K562 (cell line): ENCODE results near the gene SDHAF3.

Experiments used
- NEUROD1 ChIP-seq: fragments of 150-350 bp; IDR thresholded peaks from 2 replicates; pipeline ENCODE4 v1.6.1; 2014; ENCODE audit warnings: borderline replicate concordance, low read length, low read depth; ENCODE audit not compliant: partially characterized antibody
- POLR2A ChIP-seq: fragments of 450-650 bp; conservative IDR thresholded peaks from 2 replicates; pipeline ENCODE4 v1.6.1; 2016
- TARDBP ChIP-seq: fragments of 450-650 bp; IDR thresholded peaks from 2 replicates; pipeline ENCODE4 v1.6.1; 2016
- YBX1 ChIP-seq: fragments of 450-650 bp; IDR thresholded peaks from 2 replicates; pipeline ENCODE4 v1.7.1; 2016; ENCODE audit warnings: mild to moderate bottlenecking
- ZFP1 ChIP-seq: fragments of 450-650 bp; formaldehyde crosslinking; IDR thresholded peaks from 2 replicates; pipeline ENCODE4 v1.4.0; 2020; ENCODE audit warnings: mild to moderate bottlenecking, mixed read lengths
- ZNF24 ChIP-seq: fragments of 450-650 bp; IDR thresholded peaks from 2 replicates; pipeline ENCODE4 v1.6.1; 2016
- ZNF274 ChIP-seq: IDR thresholded peaks from 2 replicates; pipeline ENCODE4 v1.6.1; 2011; ENCODE audit warnings: low read depth, mild to moderate bottlenecking, low read length, moderate library complexity, borderline replicate concordance
- TF ChIP-seq, protein P1 (sequence below), 3 experiments: IDR thresholded peaks in 2 of 3; conservative IDR thresholded peaks in 1 of 3; 2 replicates each; pipeline ENCODE4 v1.5.1; 2011 to 2012; ENCODE audit warnings: low read length in 3 of 3, mild to moderate bottlenecking in 3 of 3, control low read depth in 2 of 3, improper control_type of control experiment in 1 of 3, inconsistent platforms in 1 of 3, low read depth in 1 of 3, mixed read lengths in 1 of 3, moderate library complexity in 1 of 3; ENCODE audit not compliant: insufficient read depth in 2 of 3
- TF ChIP-seq, protein P2 (sequence below): fragments of 250-450 bp; sonication (Bioruptor Pico); IDR thresholded peaks from 2 replicates; pipeline ENCODE4 v1.5.0; 2020; ENCODE audit warnings: mild to moderate bottlenecking

DNA sequence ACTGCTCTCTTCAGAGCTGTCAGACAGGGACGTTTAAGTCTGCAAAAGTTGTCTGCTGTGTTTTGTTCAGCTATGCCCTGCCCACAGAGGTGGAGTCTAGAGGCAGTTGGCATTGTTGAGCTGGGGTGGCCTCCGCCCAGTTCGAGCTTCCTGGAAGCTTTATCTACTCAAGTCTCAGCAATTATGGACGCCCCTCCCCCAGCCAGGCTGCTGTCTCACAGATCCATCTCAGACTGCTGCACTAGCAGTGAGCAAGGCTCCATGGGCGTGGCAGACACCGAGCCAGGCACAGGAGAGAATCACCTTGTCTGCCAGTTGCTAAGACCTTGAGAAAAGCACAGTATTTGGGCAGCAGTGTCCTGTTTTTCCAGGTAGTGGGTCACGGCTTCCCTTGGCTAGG is 98.1 kb downstream of the SDHAF3 start:
- TF ChIP-seq TARDBP (no peak), POLR2A (no peak), NEUROD1 (no peak), YBX1 (no peak), ZNF24 (no peak), ZNF274 (no peak), ZFP1 (CRISPR knock-in tag) (no peak)
- TF ChIP-seq, protein P1, sequence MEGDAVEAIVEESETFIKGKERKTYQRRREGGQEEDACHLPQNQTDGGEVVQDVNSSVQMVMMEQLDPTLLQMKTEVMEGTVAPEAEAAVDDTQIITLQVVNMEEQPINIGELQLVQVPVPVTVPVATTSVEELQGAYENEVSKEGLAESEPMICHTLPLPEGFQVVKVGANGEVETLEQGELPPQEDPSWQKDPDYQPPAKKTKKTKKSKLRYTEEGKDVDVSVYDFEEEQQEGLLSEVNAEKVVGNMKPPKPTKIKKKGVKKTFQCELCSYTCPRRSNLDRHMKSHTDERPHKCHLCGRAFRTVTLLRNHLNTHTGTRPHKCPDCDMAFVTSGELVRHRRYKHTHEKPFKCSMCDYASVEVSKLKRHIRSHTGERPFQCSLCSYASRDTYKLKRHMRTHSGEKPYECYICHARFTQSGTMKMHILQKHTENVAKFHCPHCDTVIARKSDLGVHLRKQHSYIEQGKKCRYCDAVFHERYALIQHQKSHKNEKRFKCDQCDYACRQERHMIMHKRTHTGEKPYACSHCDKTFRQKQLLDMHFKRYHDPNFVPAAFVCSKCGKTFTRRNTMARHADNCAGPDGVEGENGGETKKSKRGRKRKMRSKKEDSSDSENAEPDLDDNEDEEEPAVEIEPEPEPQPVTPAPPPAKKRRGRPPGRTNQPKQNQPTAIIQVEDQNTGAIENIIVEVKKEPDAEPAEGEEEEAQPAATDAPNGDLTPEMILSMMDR (IDR thresholded peaks at IDR 0.05 in 2 of 3, conservative IDR thresholded peaks at IDR 0.05 in 1 of 3; ENCODE audit: insufficient read depth in 2 of 3, low read depth in 1 of 3, low read length in 3 of 3): no peak
- TF ChIP-seq, protein P2, sequence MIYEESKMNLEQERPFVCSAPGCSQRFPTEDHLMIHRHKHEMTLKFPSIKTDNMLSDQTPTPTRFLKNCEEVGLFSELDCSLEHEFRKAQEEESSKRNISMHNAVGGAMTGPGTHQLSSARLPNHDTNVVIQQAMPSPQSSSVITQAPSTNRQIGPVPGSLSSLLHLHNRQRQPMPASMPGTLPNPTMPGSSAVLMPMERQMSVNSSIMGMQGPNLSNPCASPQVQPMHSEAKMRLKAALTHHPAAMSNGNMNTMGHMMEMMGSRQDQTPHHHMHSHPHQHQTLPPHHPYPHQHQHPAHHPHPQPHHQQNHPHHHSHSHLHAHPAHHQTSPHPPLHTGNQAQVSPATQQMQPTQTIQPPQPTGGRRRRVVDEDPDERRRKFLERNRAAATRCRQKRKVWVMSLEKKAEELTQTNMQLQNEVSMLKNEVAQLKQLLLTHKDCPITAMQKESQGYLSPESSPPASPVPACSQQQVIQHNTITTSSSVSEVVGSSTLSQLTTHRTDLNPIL: no peak
